ENCODE measurements around the gene CST7.
"Not testable (repeated sequence)": the region's sequence is repeated elsewhere in the genome, so short reads cannot be mapped to it uniquely, and the experiment has no call there.

Gene CST7

GRCh38 chr20:24987244-24987643 is 38.2 kb downstream of the CST7 start:
- DNase-seq = peak; percentile 38

DNA sequence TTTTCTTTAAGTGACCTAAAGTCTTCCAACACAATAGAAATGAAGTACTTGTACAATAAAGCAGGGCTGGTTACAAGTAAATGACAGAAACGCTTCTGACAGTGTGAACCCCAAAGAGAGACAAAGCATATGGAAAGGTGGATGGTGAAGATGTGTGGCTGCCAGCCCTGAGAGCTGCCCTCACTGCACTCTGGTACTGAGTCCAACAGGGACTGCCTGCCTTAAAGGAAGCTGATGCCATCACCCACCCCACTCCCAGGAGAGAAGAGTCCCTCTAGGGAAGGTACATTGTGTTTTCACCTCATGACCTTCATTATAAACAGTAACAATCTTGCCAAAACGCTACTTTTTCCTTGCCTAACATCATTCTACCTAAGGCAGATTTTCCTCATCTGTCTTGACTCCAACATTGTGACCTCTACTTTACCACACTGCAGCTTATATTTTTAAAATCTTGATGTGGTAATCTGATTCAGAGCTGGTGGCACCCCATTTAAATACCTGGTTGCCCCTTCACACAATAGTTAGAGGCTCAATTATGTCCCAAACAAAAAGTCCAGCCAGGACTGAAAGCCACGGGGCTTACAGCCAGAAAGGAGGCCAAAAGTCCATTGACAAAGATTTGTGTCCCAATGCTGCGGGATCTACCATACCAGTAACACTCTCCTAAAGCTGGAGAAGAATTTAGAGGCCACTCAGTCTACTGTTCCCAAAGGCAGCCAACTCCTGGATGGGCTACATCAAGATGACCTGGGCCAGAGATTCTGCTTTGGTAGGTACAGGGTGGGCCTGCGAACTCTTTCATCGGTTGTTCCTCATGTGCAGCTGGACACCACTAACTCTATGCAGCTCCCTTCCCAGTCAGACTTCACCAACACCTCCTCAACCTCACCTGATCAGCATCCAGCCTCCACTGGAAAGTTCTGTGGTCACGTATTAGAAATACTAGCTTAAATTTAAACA is 39.1 kb downstream of the CST7 start:
- DNase-seq = peak; percentile 15

- no peak for DNase-seq
These were observed 40.1 kb downstream of the CST7 start for GRCh38 chr20:24989162-24989561.

DNA sequence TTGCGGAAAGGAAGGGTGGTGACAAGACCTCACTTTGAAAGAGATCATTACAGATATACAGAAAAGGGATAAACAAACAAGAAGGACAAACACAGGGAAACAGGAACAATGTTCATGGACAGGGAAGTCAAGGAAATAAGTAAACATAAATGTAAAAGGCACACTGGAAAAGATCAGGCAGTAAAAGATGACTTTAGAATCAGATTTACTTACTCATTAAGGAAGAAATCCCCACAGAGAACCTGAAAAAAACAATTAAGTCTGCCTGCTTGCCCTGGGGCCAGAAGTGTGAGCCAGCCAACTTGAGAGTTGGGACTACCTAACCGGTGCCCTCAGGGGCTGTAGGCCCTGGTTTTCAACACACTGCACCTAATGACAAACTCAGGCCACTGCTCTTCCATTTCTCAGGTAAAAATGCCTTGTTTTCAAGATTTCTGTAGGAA is 41.8 kb downstream of the CST7 start:
- DNase-seq = peak; percentile 4

- DNase-seq = no peak
These were observed 42.9 kb downstream of the CST7 start for GRCh38 chr20:24991897-24992486.

DNA sequence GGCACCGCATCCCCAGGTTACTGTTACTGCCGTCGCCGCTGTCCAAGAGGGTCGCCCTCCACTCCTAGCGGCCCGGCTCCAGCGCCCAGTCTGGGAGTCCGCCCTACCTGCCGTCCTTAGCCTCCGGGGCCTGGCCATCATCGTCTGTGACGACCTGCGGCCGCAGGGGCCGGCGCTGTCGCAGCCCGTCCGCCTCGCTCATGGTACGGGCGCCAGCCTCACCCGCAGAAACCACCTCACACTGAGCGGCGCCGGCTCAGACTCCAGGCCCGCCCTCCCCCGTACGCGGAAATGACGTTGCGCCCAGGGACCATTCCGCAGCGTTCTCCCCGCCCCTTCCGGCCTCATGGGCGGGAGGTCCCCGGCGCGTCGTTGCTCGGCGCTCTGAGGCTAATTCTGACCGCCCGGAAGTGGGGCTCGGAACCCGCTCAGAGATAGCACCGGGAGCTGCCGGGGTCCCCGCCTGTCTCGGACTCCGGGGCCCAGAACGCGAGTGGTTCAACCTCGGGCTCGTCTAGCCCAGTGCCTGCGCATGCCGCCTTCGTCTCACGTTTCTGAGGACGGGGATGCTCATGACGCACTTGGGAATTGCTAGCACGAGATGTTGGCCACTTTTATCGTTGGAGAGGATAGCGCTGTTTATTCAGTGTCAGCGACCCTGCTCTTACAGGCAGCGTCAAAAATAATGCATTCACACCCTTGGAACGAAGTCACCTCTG is 43.6 kb downstream of the CST7 start, which contains the start of gene APMAP:
TSS of gene APMAP (minus strand) at position 265 of the 719 bp plus-strand sequence. CDS start at position 202, 63 bp downstream.
- peak; percentile 79 for DNase-seq

GRCh38 chr20:24993337-24994185 is 44.5 kb downstream of the CST7 start:
- peak; percentile 41 for DNase-seq

GRCh38 chr20:24994186-24994465 is 45.1 kb downstream of the CST7 start:
- no peak for DNase-seq

DNA sequence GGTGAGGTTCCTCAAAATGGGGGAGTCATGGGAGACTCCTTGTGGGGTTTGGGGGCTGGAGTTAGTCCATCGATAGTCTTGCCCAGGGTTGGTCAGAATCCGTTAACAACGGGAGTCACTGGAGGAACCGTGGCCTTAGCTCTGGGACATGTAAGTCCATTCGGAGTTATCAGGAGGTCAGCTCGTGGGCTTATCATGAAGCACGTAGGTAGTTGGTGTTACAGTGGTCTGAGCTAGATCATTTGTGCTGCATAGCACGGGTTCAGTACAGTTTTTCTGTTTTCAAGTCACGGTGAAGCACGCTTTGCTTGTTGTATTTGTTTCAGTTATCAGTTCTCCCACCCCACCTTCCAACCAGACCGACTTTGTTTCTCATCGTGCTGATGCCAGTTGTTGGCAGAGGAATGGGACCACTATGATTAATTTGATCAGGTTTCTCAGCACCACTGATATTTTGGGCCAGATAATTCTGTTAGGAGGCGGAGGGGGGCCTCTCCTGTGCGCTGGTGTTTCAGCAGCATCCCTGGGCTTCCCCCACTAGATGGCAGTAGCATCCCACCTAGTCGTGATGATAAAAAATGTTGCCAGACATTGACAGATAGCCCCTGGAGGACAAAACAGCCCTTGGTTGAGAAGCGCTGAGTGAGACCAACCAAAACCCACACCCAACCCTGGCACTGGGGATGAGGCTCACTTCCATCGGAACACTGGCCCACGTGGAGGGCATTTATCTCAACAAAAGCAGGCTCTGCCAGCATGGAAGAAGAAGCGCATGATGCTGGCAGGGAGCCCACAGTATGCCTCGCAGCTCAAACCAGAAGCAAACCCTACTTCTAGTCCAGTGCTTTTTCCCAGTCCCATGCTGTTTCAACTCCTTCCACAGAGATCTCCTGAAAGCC is 45.6 kb downstream of the CST7 start:
- peak; percentile 34 for DNase-seq

- DNase-seq = no peak
These were observed 46.8 kb downstream of the CST7 start for GRCh38 chr20:24995741-24996448.

DNA sequence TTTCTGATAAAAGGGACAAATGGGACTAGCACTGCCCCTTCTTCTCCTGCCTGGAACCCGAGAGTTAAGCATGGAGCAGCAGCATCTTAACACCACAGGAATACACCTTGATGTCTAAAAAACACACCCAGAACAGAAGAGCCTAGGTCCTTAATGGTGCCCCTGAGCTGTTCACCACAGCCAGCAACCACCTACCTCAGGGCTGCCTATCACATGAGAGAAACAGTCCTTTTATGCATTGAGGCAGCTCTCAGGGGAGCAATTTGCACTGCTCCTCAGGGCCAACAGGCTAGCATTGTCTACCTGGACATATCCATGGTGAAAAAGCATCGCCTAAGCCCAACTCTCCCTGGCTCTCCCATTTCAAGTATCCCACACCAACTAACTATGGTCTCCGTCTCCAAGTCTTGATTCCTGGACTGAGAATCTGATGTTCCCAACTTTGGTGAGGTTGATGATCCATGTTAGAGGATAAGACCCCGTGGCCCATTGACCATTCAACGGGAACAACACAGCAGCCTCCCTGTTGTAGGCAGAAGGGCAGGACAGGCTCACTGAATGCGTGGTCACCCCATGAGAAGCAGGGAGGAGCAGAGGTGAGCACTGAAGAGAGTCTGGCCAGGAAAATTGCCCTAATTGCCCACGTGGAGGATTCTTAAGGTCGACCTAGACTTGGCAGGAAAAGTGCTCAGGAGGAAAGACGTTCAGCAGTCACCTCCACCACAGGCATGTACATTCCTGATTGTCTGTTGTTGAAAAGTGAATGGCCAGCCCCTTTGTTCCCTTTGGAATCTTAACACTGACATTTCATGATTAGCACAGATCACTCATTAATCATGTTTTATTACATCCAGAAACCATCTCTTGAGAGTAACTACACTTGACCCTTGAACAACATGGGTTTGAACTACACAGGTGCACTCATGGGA is 47.6 kb downstream of the CST7 start:
- no peak for DNase-seq

DNA sequence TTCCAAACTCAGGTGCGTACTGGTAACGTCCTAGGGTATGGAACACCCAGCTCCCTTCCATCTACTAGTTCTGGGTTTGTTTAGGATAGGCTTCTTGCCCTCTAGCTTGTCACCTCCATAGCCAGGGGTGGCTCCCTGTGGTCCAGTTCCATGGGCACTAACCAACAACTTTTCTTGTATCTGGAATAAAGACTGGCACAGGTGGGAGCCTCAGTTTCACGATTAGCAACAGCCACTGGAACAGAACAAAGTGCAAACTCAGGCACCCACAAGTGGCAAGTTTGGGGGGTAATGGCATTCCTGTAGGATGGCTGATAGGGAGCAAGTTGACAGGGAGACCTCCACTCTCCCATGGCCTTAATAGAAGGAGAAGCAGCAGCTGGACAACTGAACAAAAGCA is 49.1 kb downstream of the CST7 start:
- no peak for DNase-seq

DNA sequence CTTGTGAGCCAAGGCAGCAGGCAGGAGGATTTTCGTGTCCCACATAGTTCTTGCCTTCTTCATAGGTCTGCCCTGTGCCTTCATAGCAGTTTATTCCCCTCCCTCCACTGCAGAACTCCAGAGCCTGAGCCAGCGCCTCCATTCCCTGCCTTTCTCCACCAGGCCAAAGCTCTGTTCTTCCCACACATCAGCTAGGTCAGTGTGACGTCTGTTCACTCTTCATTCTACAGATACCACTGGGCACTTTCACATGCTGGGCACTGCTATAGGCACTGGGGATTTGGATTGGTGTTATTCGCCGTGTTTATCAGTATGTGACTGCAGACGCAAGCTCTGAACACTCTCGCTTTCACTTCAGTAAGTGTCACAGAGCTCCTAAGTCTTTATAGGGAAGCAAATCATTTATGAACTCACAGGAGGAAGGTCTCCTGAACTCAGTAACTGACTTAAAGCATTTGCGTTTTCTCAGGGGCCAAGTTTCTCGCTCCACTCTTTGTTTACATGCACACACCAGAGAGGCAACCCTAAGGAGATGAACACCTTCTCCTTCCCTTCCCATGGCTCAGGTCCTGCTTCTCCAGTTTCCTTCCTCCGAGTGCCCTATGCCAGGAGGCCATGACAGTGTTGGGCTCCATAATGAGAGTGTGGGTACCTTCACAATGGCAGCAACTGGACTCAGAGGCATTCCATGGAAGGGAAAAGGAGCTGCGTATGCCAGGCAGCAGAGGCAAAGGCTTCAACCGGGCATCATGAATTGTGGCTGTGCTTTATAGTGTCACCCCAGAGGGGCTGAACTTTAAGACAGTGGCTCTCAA is 49.8 kb downstream of the CST7 start:
- DNase-seq = no peak

GRCh38 chr20:24999568-24999967 is 50.5 kb downstream of the CST7 start:
- no peak for DNase-seq

DNA sequence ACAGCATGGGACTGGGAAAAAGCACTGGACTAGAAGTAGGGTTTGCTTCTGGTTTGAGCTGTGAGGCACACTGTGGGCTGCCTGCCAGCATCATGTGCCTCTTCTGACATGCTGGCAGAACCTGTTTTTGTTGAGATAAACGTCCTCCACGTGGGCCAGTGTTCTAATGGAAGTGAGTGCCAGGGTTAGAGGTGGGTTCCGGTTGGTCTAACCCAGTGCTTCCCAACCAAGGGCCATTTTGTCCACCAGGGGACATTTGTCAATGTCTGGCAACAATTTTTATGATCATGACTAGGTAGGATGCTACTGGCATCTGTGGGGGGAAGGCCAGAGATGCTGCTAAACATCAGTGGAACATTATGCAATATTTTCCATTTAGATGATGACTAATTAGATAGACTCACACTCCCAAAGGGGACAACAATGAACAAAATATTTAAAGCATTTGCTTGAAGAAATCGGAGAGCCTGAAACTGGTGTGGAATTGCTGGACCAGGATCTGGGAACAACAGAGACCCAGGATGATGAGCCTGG is 51.3 kb downstream of the CST7 start:
- DNase-seq = peak; percentile 38

DNA sequence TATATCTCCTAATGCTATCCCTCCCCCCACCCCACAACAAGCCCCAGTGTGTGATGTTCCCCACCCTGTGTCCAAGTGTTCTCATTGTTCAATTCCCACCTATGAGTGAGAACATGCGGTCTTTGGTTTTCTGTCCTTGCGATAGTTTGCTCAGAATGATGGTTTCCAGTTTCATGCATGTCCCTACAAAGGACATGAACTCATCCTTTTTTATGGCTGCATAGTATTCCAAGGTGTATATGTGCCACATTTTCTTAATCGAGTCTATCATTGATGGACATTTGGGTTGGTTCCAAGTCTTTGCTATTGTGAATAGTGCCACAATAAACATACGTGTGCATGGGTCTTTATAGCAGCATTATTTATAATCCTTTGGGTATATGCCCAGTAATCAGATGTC is 52.3 kb downstream of the CST7 start:
- DNase-seq = not testable (repeated sequence)

DNA sequence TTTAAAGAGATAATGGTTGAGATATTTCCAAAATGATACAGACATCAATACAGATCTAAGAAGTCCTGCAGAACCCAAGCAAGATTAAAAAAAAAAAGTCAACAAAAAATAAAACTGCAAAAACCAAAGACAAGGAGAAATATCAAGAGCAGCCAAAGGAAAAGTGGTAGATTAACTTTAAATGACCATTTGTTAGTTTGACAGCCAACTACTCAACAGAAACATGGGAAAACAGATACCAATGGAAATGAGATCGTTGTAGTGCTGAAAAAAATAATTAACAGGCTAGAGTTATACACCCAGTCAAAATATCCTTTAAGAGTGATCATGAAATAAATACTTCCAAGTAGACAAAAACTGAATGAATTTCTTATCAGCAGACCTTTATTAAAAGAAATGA is 53.9 kb downstream of the CST7 start:
- no peak for DNase-seq

DNA sequence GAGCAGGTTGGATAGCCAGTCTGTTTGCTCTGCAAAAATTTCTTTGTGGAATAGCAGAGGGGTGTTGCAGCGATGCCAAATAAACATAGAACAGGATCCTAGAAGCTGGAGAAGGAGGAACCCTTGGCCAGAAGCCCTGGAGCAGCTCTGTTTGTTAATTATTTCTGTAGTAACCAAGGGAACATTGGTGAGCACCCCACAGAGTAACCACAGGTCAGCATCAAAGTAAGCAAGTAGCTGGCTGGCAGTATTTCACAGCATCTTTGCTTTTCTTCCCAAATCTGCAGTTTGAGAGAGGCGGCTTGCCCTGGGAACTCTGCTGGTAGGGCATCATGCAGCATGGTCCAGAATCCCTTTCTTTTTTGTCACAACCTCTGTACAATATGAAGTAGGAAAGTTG is 56.2 kb downstream of the CST7 start:
- peak; percentile 50 for DNase-seq

- no peak for DNase-seq
These were observed 56.6 kb downstream of the CST7 start for GRCh38 chr20:25005661-25006060.

All from DMS79 (cell line).